Raji (cell line): ENCODE measurements around the gene CNTROB.

ENCODE experiments used
- POLR2A ChIP-seq: IDR thresholded peaks from 2 replicates; pipeline ENCODE4 v1.6.1; 2011; ENCODE audit warnings: low read depth, low read length, control low read depth; ENCODE audit not compliant: insufficient read depth

The CNTROB gene

GRCh38 chr17:7893187-7893880 is 38.7 kb upstream of the CNTROB start:
- no peak for TF ChIP-seq POLR2A

GRCh38 chr17:7894226-7894625 is 37.8 kb upstream of the CNTROB start:
- no peak for TF ChIP-seq POLR2A

GRCh38 chr17:7894866-7895265 is 37.1 kb upstream of the CNTROB start:
- no peak for TF ChIP-seq POLR2A

- no peak for TF ChIP-seq POLR2A
Observed at GRCh38 chr17:7897090-7897489, 34.9 kb upstream of the CNTROB start.

- no peak for TF ChIP-seq POLR2A
Observed at GRCh38 chr17:7897773-7898172, 34.2 kb upstream of the CNTROB start.

GRCh38 chr17:7903154-7904103 is 28.6 kb upstream of the CNTROB start:
- TF ChIP-seq POLR2A = no peak

GRCh38 chr17:7909089-7909488 is 22.9 kb upstream of the CNTROB start:
- no peak for TF ChIP-seq POLR2A

GRCh38 chr17:7910281-7910680 is 21.7 kb upstream of the CNTROB start:
- no peak for TF ChIP-seq POLR2A

DNA sequence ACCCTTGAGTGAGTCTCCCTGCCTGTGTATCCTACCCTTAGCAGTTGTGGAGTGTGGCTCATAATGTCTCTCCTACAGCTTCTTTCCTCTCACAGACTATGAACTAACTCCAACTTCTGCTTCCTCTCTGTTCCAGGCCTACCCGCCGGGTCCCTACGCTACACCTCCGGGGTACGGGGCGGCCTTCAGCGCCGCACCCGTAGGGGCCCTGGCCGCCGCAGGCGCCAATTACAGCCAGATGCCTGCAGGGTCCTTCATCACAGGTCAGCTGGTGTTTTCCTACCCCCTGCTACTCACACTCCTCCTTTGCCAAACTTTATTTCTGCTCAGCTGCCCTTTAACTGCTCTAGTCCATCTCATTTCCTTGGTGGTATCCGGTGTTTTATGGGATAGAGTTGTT is 21.3 kb upstream of the CNTROB start:
- no peak for TF ChIP-seq POLR2A

DNA sequence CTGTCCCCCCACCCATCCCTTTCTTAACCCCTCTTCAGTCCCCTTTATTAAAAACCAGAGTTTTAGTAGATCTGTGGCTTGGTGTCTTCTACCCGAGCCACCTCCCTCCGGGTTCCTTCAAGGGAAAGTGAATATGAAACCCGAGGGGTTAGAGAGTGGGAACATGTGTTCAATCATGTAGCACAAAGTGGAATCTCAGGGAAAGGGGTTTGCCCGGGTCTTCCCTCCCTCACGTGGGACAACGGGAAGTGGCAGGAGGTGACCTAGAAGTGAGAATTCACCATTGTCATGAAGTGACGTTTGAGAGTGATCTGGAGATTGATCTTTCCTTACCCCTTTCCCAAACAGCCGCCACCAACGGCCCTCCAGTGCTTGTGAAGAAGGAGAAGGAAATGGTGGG is 20.9 kb upstream of the CNTROB start:
- TF ChIP-seq POLR2A = no peak

- TF ChIP-seq POLR2A = no peak
Observed at GRCh38 chr17:7912927-7913524, 19.0 kb upstream of the CNTROB start.

DNA sequence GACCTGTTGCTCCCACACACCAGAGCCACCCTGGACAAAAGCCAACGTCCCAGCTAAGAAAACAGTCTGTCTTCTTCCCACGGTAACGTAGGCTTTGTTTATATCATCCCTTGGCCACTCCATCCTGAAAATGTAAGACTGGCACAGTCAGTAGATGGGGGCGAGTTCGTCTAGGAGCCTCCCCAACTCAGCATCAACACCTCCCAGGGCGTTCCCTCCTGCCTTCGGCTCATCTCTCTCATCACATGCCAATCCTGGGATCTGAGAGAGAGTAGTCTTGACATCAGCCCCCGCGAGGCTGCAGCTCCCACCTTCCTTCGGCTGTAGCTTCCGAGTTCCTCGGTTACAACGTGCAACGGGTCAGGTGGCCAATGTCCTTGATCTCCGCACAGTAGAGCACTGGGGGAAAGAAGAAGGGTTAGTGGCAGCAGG is 16.8 kb upstream of the CNTROB start:
- TF ChIP-seq POLR2A = no peak

- TF ChIP-seq POLR2A = no peak
Observed at GRCh38 chr17:7915611-7916384, 16.2 kb upstream of the CNTROB start, which contains the start of gene RNF227. TSS of gene RNF227 (minus strand) at chr17:7916289. CDS start at chr17:7916195, 94 bp downstream.

DNA sequence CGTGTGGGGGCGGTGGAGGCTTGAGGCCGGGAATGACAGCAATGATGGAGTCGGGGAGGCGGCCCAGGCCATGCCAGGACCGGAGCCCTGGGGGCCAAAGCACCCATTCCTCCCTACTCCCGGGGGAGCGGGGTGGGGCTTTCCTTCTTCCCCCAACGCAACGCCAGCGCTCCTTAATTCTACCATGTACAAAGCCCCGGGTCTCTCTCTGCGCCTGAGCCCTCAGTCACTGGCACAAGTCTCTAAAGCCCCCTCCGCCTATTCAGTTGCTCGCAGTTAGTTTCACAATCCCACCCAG is 15.7 kb upstream of the CNTROB start:
- no peak for TF ChIP-seq POLR2A

DNA sequence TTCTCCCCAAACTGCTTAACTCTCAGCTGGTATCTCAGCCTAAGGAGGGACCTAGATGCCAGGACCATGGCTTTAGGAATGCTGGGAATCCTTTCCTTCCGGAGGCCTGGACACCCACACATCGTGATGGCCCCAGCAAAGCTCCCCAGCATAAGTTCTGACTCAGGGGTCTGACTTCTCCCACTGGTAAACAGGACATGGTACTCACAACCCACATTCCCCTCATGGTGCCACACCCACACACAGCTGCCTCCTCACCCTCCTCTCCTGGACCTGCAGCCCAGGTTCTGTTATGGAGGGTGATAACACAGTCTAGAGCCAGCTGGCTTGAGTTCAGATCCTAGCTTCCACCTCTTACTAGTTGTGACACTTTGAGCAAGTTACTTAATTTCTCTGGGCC is 15.2 kb upstream of the CNTROB start:
- TF ChIP-seq POLR2A = no peak
